ENCODE measurements around the gene GPR161. TPM values are rescaled to one million over a fixed set of nuclear protein-coding genes. Genes with fewer than 3 reads are reported as not detected.

The GPR161 gene
- total RNA-seq, 2 donors from 2014 or later, result 10.3 to 11.6 TPM

GRCh38 chr1:168163670-168164069 lies 26.9 kb upstream of the GPR161 start:
- no peaks in the 10 kb centered on the region for H3K27me3 ChIP-seq (replicated peaks; ENCODE audit: insufficient read depth)
- H3K4me1 ChIP-seq (ENCODE audit: control insufficient read depth in 1 of 2, low read depth in 2 of 2), result peaks cover 0 to 16% of the 10 kb centered on the region in 2 donors
- no peak overlapping the region for H3K4me3 ChIP-seq
- H3K36me3 ChIP-seq, result no peaks in the 10 kb centered on the region
- H3K27ac ChIP-seq, result no peak overlapping the region
- TF ChIP-seq CTCF (IDR thresholded peaks at IDR 0.05), result no peak
- no peaks in the 10 kb centered on the region for H3K9me3 ChIP-seq
- no peak for ATAC-seq (ENCODE audit: insufficient number of reproducible peaks, low FRiP score, low read depth)
- no peak for DNase-seq (ENCODE audit: low spot score)

- Histone ChIP-seq H3K4me3 (no peak overlapping the region), H3K9me3 (no peaks in the 10 kb centered on the region), H3K36me3 (no peaks in the 10 kb centered on the region), H3K27ac (no peak overlapping the region), H3K27me3 (replicated peaks; ENCODE audit: insufficient read depth) (no peaks in the 10 kb centered on the region), H3K4me1 (ENCODE audit: control insufficient read depth in 1 of 2, low read depth in 2 of 2) (no peaks in the 10 kb centered on the region)
- ATAC-seq (ENCODE audit: insufficient number of reproducible peaks, low FRiP score, low read depth) (no peak), DNase-seq (ENCODE audit: low spot score) (no peak)
- no peak for TF ChIP-seq CTCF (IDR thresholded peaks at IDR 0.05)
Observed at GRCh38 chr1:168161459-168161858, 24.7 kb upstream of the GPR161 start.

- ATAC-seq (ENCODE audit: insufficient number of reproducible peaks, low FRiP score, low read depth) (no peak), DNase-seq (ENCODE audit: low spot score) (no peak)
- no peak for TF ChIP-seq CTCF (IDR thresholded peaks at IDR 0.05)
- Histone ChIP-seq H3K9me3 (no peaks in the 10 kb centered on the region), H3K4me3 (no peak overlapping the region), H3K36me3 (no peaks in the 10 kb centered on the region), H3K4me1 (ENCODE audit: control insufficient read depth in 1 of 2, low read depth in 2 of 2) (no peaks in the 10 kb centered on the region), H3K27ac (no peak overlapping the region), H3K27me3 (replicated peaks; ENCODE audit: insufficient read depth) (no peaks in the 10 kb centered on the region)
Observed at GRCh38 chr1:168159979-168160378, 23.2 kb upstream of the GPR161 start.

GRCh38 chr1:168159251-168159650 lies 22.5 kb upstream of the GPR161 start:
- Histone ChIP-seq H3K36me3 (no peaks in the 10 kb centered on the region), H3K27me3 (replicated peaks; ENCODE audit: insufficient read depth) (no peaks in the 10 kb centered on the region), H3K4me1 (ENCODE audit: control insufficient read depth in 1 of 2, low read depth in 2 of 2) (no peaks in the 10 kb centered on the region), H3K9me3 (no peaks in the 10 kb centered on the region), H3K27ac (no peak overlapping the region), H3K4me3 (no peak overlapping the region)
- DNase-seq (ENCODE audit: low spot score) (no peak), ATAC-seq (ENCODE audit: insufficient number of reproducible peaks, low FRiP score, low read depth) (no peak)
- no peak for TF ChIP-seq CTCF (IDR thresholded peaks at IDR 0.05)

GRCh38 chr1:168157638-168158037 lies 20.9 kb upstream of the GPR161 start:
- Histone ChIP-seq H3K9me3 (no peaks in the 10 kb centered on the region), H3K27me3 (replicated peaks; ENCODE audit: insufficient read depth) (no peaks in the 10 kb centered on the region), H3K27ac (no peak overlapping the region), H3K4me1 (ENCODE audit: control insufficient read depth in 1 of 2, low read depth in 2 of 2) (no peaks in the 10 kb centered on the region), H3K4me3 (no peak overlapping the region), H3K36me3 (no peaks in the 10 kb centered on the region)
- ATAC-seq (ENCODE audit: insufficient number of reproducible peaks, low FRiP score, low read depth) (no peak), DNase-seq (ENCODE audit: low spot score) (no peak)
- no peak for TF ChIP-seq CTCF (IDR thresholded peaks at IDR 0.05)
